Activated gamma-delta T cell treated with anti-CD3 and anti-CD28 coated beads, Interleukin-2, amount 50 U/mL, for 16 hours (primary cell): ENCODE results near the gene MAPKAPK2.

ENCODE experiments used
- DNase-seq: peaks from one replicate; pipeline ENCODE4 v3.0.0-alpha.2; 2020; ENCODE audit warnings: low read depth

The MAPKAPK2 gene

DNA sequence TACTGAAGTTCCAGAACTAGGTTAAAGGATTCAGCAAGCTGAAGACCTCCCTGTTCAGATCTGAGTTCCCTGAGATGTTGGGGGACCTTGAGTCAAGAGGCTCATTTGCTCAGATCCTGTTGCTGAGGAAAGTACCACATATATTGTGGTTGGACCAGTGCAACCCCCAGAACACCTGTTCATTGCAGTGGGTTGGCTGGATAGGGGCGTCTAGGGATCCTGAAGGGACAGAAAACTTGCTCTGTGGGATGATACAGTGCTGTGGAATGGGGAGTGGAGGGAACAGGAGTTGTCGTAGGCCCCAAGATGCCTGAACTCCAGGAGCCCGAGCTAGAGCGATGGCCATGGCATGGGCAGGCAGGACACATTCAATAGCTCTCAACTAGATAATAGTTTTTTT is 24.6 kb upstream of the MAPKAPK2 start:
- DNase-seq, result no peak

DNA sequence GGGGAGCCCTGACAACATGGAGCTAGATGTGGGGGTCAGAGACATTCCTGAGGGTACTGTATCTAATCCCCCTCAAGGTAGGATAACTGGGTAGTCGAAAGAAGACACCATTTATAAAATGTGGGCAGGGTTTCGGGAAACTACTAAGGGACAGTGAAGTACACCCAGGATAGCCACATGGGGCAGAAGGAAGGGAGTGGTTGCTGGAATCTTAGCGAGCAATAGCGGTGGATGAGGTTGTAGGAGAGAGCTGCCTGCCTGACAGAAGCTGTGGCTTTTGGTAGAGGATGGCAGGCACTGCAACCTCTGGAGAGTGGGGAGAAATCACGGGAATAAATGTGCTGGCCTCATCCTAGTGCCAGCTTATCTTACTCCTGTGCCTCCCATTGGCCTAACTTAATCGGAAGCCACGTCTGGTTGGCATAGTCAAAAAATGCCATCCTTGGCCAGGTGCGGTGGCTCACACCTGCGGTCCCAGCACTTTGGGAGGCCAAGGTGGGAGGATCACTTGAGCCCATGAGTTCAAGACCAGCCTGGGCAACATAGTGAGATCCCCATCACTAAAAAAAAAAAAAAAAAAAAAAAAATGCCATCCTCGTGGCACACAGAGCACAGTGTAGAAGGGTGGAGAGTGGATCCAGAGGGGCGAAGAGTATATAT is 23.4 kb upstream of the MAPKAPK2 start:
- DNase-seq, result no peak

DNA sequence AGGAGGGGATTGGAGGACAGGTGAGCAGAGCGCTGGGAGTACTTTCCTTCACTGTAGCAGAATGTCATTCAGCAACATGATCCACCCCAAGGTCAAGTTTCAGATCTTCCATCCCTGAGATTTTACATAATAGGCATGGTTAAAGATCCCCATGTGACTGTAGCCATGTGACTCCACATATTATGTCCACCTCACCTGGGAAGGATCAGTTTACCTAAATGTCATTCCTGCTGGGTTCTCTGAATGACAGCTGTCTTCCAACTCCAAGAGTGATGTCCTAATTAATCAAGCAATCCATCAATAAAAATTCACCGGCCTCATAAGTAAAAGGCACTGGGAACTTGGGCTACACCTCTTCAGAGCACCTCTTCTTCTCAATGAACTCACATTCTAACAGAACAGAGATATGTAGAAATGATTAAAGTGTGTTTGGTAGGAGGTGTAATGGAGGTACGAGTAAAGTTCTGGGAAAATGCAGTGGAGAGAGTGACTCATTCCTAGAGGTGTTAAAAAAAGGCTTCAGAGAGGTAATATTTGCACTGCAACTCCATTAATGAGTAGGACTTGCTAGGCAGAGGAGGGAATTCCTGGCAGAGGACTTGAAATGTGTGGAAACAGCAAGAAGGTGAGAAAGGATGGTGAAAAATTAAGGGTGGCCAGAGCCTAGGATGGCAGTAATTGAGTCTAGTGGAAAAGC is 22.2 kb upstream of the MAPKAPK2 start:
- no peak for DNase-seq

DNA sequence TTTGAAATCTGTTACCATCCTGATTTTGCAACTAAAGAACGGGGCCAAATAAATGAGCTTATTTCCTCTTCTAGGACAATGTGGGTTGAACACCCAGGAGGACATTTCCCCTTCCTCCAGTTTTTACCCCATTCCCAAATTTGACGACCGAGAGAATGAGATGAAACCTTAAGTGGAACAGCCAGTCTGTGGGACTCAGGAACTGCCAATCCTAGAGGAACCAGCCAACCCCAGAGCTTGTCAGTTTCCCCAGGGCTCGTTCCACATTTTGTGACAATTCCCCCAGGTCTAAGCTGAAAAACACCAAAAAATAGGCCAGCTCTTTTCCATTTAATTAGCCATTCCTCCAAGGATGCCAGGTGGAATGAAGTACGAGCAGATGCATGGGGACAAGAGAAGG is 21.3 kb upstream of the MAPKAPK2 start:
- no peak for DNase-seq

DNA sequence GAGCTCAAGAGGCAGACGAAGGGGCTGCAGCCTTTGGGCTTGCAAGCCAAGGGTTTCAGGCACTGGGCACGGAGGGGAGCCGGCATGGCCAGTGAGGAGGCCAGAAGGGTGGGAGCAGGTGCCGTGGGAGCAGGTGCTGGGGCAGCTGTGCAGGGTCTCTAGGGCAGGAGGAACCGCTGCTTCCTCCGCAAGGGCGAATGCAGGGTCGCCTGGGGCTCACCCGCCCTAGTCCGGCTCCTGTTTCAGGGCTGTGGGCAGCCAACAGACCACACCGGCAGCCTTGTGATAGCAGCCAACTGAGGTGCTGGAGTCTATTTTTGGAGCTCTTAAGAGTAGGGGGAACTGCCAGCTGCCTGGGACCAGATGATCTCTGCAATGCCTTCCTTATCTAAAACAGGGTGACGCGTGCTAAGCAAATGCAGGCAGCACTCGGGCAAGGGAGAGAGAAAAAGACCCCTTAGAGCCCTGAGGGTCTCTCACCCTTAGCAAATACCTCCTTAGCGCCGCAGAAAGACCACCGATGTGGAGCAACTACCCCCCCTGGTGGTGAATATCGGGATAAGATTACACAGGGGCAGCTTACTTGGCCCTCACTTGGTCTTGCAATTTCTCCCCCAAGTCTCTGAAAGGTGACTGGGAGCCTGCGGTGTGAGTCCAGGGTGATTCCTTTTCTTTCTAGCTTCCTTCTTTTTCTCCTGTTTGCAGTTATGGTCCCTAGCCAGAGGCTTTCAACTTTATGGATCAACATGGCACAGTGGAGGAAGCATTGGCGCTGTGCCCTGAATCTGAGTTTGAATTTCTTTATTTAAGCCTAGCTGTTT is 20.7 kb upstream of the MAPKAPK2 start:
- peak; percentile 75 for DNase-seq

- DNase-seq, result no peak
Measured at GRCh38 chr1:206664740-206665139, 20.0 kb upstream of the MAPKAPK2 start.

DNA sequence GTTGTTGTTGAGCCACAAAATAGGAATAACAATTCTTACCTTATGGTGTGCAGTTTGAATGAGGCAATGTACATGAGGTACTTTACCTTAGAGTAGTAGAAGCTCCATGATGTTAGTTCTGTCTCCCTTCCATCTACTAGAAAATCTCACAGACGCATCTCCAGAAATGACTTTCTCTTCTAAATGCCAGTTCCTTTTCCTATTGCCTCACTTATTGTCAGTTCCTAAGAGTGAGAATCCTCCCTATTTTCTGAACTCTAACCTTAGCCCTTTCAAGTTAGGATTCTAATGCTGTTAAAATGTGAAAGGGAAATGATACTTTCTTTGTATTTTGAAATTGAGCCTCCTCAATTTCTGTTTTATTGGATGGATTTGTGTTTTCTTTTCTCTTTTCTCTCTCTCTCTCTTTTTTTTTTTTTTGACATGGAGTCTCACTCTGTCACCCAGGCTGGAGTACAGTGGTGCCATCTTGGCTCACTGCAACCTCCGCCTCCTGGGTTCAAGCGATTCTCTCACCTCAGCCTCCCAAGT is 18.6 kb upstream of the MAPKAPK2 start:
- DNase-seq, result no peak

DNA sequence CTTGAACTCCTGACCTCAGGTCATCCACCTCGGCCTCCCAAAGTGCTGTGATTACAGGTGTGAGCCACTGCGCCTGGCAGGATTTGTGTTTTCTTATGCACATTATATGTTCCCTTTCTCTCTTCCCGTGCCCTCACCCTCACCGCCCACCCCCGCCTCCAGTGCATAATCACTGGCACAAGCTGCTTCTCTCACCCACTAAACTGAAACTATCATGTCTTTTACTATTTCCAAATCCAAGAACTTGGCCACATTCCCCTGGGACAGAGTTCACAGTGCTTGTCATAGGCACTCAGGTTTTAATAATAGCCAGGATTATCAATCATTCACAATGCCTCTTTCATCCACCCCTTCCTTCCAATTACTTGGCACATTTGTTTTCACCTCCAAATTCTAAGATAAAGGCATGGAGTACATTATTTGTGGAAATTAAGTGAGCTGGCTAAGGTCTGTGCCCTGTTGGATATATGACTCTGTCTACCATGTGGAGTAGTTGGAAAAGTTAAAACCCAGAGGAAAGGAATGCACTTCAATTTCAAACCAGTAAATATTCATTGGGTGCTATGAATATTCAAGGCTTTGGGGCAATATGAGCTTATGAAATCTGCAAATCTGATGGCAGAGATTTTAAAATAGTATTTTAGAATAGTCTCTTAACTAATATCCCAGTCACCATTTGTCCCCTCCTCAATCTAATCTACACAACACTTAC is 17.6 kb upstream of the MAPKAPK2 start:
- DNase-seq, result no peak

DNA sequence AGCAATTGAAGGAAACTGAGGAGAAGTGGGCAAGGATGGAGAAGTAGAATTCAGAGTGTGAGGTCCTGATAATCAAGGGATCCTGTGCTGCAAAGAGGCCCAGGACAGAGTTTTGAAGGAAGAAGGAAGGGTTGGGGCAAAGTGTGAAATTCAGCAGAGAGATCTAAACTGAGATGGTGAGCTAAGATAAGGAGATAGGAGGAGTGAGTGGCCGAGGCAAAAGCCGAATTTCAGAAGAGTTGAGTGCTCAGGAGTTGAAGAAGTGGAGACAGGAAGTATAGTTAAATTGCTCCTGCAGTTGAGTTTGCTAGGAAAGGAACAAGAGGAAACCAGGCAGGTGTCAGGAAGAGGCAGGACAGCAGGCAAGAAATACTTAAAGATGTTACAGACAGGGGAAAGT is 16.4 kb upstream of the MAPKAPK2 start:
- DNase-seq, result no peak

- no peak for DNase-seq
Measured at GRCh38 chr1:206668874-206669410, 15.8 kb upstream of the MAPKAPK2 start.

DNA sequence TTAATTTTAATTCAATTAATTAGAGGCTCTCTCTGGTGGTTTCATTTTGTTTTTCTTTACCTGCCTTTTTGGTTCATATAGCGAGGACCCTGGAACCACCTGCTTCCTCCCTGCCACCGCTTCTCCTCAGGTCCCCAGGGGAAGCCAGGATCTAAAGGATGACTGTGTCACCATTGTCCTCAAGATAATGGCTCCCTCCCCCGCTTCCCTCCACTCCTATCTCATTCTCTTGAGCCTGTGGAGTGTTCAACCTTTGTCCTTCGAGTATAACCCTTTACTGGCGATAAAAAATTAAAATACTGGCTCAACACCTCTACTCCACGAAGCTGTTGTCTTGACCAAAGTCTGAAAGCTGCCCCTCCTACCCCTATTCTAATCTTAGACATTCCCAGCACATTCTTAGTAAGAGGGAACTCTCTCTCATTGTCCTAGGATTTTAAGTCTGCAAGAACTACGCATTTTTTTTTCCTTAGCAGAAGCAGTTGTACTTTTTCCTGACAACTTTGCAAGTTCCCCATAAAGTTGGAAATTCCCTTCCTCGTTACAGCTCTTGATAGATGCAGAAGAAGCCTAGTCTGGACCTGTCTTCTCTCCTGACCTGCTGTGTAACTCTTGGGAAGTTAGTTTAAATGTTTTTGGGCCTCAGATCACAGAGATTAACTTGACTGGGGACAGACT is 12.6 kb upstream of the MAPKAPK2 start:
- DNase-seq, result no peak

DNA sequence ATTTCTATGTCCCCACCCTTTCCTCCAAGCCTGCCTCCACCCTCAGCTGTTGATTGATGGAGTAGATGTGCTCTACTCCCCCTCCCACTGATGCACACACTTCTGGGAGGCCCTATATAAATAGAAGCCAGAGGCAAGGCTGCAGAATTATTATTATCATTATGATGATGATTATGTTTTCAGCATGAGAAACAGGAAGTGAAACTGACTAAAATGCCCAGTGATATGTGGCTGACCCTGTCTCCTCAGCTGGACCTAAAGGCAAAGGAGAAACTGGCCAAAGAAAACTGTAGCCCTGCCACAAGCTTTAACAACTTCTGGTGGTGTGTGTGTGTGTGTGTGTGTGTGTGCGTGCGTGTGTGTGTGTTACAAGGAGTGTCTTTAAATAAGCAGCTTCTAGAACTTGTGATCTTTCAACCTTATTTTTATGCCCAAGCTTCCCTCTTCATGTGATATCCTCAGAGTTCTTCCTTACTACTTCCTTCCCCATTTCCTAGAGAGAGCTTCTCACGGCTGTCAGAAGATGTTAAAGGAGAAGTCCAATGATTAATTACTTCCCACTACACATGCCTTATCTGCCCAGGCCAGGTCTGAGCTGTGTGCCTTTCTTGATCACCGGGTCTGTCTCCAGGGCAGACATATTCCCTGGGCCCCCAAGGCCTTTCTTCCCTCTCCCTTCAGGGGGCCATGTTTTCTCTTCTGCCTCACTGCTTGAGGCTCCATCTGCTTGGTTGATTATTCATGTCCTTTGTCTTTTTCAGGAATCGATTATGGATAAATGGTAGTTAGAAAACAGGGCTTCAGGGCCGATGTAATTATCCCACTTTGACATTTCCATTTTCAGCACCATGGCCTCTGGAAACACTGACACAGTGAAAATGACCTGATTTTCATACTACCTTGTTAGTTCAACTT is 11.6 kb upstream of the MAPKAPK2 start:
- no peak for DNase-seq

- no peak for DNase-seq
Measured at GRCh38 chr1:206674236-206674635, 10.5 kb upstream of the MAPKAPK2 start.

GRCh38 chr1:206674745-206675175 is 9.9 kb upstream of the MAPKAPK2 start:
- no peak for DNase-seq

DNA sequence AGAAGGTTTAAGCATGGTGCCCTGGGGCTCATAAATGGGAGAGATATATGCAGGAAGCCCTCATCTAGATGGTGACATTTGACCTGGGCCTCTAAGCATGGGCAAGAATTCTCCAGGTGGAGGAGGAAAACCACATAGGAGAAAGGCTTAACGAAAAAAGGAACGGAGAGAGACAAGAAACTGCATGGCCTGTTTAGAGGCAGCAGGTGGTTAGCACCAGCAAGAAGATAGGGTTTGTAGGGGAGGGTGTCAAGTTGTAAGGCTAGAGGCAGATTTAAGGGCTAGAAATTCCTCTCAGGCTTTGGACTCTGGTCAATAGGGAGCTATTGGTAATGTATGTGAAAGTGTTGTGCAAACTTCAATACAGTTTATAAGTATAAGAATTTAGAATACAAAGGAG is 8.2 kb upstream of the MAPKAPK2 start:
- DNase-seq, result no peak

- no peak for DNase-seq
Measured at GRCh38 chr1:206678490-206678889, 6.2 kb upstream of the MAPKAPK2 start.

GRCh38 chr1:206679738-206680211 is 4.9 kb upstream of the MAPKAPK2 start:
- DNase-seq, result no peak

GRCh38 chr1:206680279-206680678 is 4.4 kb upstream of the MAPKAPK2 start:
- no peak for DNase-seq

- no peak for DNase-seq
Measured at GRCh38 chr1:206681359-206681758, 3.3 kb upstream of the MAPKAPK2 start.

GRCh38 chr1:206682111-206682510 is 2.6 kb upstream of the MAPKAPK2 start:
- DNase-seq, result no peak
